ENCODE measurements around the gene FZD2. TPM values are rescaled to one million over a fixed set of nuclear protein-coding genes. Genes with fewer than 3 reads are reported as not detected.
"Not testable (repeated sequence)": the region's sequence is repeated elsewhere in the genome, so short reads cannot be mapped to it uniquely, and the experiment has no call there.

FZD2 gene
- total and polyA plus RNA-seq, 9 of the 15 experiments (the other 6 are each of a cell fraction or from before 2014, with no cell fraction given): 0.03 to 4.5 (median 1.1) TPM; not detected in 1

- TF ChIP-seq NR2C1 (IDR thresholded peaks at IDR 0.05); ID3 (CRISPR knock-in tag; IDR thresholded peaks at IDR 0.05): not testable (repeated sequence)
- TF ChIP-seq NR2C1 (tag; IDR thresholded peaks at IDR 0.05) (peak; percentile 40; the same call in 1 of the 2 replicates), ZEB2 (IDR thresholded peaks at IDR 0.05) (0 out of 2 replicates have a peak, but pooled peaks have one; percentile 13), NKRF (IDR thresholded peaks at IDR 0.05; ENCODE audit: borderline replicate concordance) (peak; percentile 35; the same call in 1 of the 2 replicates), TBP (optimal IDR thresholded peaks at IDR 0.05; ENCODE audit: low read depth, low read length) (peak; percentile 15), AFF1 (IDR thresholded peaks at IDR 0.05; ENCODE audit: low read depth in 1 of 2, partially characterized antibody in 2 of 2) (peak in 1 of 2 experiments; percentile 64), BCOR (IDR thresholded peaks at IDR 0.05) (peak; percentile 42; the same call in 1 of the 2 replicates), ZNF316 (IDR thresholded peaks at IDR 0.05) (peak; percentile 9; the same call in 1 of the 2 replicates), ZNF764 (CRISPR knock-in tag; IDR thresholded peaks at IDR 0.05; ENCODE audit: low read depth) (0 out of 2 replicates have a peak, but pooled peaks have one; percentile 51), NFATC3 (IDR thresholded peaks at IDR 0.05) (0 out of 2 replicates have a peak, but pooled peaks have one; percentile 45), HDAC2 (IDR thresholded peaks at IDR 0.05) (peak; percentile 68; the same call in 1 of the 2 replicates), HMBOX1 (IDR thresholded peaks at IDR 0.05) (peak; percentile 45; the same call in 1 of the 2 replicates), HCFC1 (IDR thresholded peaks at IDR 0.05; ENCODE audit: low read depth, low read length) (0 out of 2 replicates have a peak, but pooled peaks have one; percentile 24), ID3 (tag; IDR thresholded peaks at IDR 0.05) (peak; percentile 22; the same call in 1 of the 2 replicates), MEIS2 (IDR thresholded peaks at IDR 0.05; ENCODE audit: partially characterized antibody) (peak; percentile 22), SMARCC2 (IDR thresholded peaks at IDR 0.05; ENCODE audit: low read depth) (0 out of 2 replicates have a peak, but pooled peaks have one; percentile 19), RBFOX2 (IDR thresholded peaks at IDR 0.05; ENCODE audit: low read depth, low read length) (peak; percentile 58; the same call in 1 of the 2 replicates), ELF1 (tag; IDR thresholded peaks at IDR 0.05) (peak; percentile 54; the same call in 1 of the 2 replicates)
Observed at GRCh38 chr17:44511241-44512134, 45.8 kb upstream of the FZD2 start (continued).

Data from K562 (cell line).